NCI-H1417 (cell line): ENCODE measurements around the gene DIS3L2.

ENCODE experiments used
- DNase-seq, 3 experiments: peaks; one replicate each; lab custom pipeline; 2025; lab: John Stamatoyannopoulos, UW

The DIS3L2 gene

DNA sequence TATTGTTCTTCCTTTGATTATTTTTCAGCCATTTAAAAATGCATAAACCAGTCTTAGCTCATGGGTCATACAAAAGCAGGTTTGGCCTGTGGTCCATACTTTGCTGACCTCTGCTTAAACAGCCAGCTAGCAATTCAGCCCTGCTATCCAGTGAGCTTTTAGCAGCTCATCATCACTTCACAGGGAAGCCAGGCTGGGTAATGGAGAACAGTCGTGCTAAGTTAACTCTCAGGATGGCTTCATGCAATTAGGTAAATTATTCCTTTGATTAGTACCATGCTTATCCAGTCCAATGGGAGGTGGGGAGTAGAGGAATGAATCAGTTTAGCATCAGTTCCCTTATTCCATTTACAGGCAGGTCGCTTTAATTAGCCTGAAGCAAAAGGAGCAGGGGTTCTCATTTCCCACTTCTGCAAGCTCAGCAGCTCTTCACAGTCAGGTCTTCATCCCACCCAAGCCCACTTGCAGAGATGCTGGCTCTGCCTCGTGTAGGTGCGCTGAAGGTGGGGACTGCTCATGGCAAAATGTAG lies 307.2 kb downstream of the DIS3L2 start:
- no peak for DNase-seq

DNA sequence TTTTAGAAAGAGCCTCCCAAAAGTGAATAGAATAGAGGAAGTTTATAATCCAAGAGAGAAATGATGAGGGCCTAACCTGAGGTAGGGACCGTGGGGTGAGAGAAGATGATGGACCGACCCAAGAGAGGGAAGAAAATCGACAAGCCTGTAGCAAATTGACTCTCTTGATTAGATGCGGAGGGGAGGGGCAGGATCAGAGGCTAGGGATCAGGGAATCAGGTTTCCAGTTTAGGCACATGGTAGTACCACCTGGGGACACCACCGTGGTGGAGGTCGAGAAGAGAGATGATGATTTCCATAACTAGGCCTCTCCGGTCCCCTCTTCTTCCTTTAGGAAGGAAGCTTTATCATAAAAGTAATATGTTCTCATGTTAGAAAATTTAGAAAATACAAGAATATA lies 308.4 kb downstream of the DIS3L2 start:
- no peak for DNase-seq

DNA sequence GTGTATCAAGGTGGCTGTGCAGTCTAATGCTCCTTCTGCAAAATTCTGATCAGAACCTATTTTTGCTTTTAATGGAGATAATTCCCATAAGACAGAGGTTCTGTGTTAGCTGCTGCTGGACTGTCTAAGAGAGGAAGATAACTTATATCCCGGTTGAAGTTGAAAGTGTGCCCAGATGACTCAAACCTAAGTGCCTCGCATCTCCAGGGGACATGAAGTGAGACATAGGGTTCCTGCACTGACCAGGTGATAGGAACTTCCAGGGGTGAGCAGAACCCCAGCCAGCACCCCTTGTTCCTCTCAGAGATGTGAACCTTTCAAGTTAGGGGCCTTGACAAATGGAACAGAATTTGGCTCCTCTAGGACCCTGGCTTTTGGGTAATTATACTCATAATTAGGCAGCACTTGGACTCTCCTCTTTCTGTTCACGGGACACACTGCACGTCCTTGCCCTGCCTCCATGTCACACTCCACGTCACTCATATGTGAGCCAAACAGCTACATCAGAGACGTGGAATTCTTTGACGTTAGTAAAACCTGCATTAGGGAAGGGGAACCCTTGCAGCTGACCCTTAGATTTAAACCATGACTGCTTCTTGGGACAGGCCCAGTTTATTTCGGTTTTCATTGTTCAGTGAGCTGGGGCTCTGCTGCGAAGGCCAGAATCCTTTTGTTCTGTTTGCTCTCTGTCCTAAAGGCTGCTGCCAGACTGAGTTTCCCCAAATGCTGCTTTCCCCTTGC lies 312.6 kb downstream of the DIS3L2 start:
- DNase-seq: no peak

DNA sequence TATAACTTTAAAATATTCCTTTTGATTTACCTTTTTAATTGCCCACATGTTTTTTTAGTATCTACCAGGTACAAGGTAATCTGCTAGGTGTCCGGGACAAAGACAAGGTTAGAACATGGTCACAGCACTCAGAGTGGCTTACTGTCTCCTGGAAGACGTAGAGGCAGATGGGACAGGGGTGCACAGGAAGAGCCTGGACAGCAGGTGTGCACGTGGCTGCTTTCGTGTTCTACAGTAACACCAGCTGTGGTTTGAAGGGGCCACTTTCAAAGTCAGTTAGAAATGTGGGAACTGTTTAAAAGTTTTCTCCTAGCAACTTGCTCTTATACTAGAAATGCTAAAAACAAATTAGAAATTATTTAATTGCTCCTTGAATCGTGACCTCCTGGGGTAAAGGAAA lies 314.2 kb downstream of the DIS3L2 start:
- no peak for DNase-seq

DNA sequence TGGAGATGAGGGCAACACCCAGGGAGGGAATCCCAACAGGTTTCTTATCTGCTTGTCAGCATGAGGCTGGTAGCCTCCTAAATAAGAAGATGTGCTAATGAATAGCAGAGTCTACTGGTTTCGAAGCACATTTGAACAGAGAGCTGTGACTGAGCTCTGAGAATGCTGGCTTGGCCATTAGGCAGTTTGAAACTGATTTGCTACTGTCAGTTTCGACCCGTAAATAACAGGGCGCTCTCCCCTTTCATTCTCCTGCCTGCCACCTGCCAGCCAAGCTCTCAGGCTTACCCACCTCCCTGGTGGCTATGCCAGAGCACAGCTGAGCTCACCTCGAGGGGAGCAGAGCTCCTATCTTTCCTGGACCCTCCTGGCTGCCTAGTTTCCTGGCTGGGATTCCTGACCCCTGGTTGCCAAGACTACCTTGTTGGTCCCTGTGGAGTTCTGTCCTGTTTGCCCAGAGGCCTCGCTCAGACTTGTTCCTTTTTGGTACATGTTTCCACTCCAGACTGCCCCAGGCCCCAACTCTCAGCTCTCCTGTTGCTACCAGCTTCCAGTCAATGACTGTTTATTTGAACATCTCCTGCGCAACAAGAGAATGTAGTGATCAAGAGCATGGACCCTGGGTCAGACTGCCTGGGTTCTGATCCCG lies 314.7 kb downstream of the DIS3L2 start:
- DNase-seq: peak in 2 of 3 experiments; percentile 4 to 10

DNA sequence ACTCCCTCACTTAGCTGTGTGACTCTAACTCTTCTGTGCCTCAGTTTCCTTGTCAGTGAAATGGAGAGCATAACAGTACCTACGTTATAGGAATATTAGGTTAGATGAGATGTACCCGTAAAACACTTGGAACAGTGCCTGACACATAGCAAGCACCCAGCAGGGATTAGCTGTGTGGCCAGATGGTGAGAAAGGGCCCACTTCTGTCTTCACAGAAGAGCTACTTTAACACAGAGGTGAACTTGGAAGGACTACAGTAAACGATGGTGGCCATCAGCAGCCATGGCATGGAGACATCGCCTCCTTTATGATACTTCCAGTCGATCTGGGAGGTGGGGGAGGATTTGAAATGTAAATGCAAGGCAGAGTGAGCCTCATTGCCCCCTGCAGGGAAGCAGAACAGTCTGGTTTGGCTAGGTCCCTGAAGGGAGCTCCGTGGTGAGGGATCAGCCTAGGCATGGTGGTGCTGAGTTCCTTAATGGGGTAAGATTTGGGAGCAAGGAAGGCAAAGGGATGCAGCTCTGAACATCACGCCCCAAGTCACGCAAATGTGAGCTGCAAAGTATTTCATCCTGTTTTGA lies 315.3 kb downstream of the DIS3L2 start:
- DNase-seq: no peak

DNA sequence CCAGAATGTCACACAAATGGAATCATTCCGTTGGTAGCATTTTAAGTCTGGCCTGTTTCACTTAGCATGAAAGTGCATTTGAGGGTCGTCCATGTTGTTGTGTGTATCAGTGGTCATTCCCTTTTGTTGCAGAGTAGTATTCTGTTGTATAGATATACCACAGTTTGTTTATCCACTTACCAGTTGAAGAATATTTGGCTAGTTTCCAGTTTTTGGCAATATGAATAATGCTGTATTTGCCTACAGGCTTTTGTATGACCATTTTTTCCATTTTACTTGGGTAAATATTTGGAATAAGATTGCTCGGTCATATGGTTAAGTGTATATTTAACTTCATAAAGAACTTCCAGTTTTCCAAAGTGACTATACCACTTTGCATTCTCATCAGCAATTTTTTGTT lies 317.0 kb downstream of the DIS3L2 start:
- no peak for DNase-seq

DNA sequence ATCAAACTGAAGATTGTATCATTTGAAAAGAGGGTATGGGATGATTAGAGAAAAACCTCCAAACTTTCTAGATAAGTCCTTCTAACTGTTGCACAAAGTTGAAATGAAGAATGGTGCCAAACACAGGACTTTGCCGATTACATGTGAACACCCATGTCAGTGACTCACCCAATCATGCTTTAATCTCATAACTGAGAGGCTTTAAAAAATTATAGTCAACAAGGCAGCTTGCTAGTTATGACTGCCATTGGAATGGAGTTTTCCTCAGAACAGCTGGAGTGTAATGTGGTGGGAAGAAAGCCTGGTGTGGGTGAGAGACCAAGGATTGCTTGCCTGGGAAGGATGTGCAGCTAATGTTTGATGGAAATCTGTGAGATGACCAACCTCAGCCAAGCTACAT lies 318.8 kb downstream of the DIS3L2 start:
- no peak for DNase-seq

DNA sequence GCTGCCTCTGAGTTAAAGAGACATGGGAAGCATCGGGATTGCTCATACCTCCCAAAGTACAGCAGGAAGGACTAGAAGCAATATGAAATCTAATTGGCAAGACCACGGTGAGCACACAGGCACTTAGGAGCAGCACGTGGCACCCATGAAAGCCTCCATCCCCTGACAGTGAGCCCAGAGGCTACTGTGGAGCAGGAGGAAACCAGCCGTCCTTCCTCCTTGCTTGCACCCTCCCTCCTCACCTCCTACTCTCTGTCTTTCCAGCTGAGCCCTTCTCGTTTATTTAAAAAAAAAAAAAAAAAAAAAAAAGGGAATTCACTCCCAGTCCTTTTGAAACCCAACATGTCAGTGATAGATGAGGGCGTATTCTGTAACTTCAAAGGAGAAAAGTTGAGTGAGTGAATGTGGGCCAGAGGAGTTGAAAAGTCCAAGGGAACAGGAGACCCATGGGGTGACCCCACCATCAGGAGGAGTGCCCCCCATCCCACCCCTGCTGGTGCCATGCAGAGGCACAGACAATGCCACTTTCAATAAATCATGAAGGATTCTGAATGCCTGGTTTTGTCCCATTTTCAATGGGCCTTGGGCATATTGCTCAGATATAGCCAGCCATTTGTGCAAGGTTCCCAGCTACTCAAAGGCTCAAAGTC lies 320.5 kb downstream of the DIS3L2 start:
- no peak for DNase-seq

DNA sequence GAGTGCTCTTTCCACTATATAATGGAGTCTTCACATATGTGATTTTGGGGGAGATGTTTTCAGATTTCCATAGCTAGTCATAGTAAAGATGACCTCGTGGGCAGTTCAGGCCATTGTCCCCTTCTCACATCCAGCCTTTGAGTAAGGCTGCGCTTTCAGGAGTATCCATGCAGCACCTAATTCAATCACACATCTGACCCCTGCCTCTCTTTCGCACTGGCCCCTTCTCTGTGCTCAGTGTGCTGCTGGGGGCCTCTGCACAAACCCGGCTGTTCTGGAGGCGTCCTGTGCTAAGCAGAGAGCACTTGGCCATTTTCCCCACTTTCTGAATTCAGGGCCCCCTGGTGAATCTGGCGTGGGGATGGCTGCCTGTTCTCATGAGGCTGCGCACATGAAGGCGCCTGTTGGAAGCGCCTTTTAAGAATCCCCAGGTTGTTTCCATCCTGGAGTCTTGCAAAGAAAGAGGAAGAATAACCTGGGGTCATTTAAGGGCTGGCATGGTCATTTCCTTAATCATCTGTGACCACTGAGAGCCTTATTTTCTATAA lies 321.1 kb downstream of the DIS3L2 start:
- no peak for DNase-seq

DNA sequence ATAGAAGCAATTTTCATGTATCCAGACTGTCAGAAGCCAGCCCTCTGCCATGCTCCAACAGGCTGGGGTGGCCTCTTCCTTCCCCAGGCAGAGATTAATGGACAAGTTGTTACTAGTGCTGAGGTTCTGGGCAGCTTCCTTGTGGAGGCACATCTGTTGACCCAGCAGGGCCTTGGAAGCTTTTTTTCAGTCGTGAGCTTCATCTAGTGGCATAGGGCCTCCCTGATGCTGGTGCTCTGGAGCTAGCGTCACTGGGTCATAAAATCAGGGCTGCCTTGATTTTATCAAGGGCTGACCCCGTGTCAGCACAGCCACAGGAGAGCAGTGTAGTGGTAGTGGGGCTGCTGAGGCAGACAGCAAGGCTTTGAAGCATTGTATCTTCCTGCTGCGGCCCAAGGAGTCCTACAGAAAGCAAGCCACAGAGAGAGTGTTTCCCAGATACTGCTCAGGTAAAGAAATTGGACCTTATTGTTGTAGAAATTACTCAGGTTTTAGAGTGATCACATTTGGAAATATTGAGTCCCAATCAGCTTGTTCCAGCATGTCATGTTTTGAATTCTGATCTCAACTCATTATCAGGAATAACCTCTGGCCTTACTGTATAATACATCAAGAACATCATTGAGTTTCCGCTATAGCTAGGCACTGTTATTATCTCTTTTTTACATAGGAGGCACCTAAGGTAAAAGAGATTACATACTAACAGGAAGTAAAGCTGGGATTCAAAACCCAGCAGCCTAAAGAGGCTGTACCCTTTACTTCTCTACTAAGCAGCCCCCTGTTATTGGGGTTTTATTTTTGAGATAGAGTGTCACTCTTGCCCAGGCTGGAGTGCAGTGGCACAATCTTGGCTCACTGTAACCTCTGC lies 324.7 kb downstream of the DIS3L2 start:
- DNase-seq: no peak

DNA sequence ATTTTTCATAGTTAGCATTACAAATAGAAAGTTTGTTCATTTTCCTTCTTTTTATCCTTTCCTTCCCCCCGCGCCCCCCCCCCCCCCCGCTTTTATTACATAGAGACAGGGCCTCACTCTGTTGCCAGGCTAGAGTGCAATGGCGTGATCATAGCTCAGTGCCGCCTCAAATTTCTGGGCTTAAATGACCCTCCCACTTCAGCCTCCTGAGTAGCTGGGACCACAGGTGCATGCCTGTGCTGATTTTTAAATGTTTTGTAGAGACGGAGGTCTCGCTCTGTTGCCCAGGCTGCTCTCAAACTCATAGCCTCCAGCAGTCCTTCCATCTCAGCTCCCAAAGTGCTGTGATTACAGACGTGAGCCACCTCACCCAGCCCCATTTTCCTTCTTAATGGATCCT lies 325.8 kb downstream of the DIS3L2 start:
- DNase-seq: no peak

DNA sequence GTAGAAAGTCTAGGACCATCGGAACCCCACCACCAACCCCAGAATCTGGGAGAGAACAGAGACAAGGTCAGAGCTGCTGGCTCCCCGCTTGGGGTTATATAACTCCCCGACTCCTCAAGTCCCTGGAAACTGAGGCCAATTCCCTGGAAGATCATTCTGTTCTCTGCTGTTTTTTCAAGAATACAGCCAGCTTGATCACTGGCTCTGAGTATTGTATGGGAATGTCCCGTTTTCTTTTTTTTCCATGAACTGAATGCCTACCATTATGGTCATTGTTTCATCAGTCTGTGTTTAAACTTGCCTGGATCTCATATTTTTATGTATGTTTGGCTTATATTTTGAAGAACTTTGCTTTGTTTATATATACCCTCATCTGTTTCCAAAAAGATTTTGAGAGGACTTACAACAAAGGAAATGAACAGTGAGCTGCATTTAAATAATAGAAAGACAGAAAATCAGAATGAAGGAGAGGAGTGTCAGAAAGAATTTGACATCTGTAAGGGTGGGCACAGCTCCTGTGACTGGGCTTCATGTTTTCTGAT lies 327.0 kb downstream of the DIS3L2 start:
- no peak for DNase-seq

DNA sequence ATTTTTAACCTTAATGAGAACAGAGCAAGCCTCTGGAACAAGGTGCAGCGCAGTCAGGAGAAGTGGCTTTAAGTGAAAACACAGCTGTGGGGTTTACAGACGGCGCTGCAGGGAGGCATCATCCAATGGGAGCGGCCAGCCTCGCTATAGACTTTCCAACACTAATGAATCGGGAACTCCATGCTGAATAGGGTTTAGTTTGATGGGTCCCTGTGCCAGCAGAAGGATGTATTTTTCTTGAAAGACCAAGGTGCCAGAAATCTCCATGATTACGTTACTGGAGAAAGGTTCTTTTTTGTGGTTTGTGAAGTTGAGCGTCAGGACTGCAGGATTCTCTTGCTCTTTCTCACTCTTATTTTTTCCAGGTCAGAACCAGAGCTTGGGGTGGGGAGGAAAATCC lies 329.2 kb downstream of the DIS3L2 start:
- no peak for DNase-seq

DNA sequence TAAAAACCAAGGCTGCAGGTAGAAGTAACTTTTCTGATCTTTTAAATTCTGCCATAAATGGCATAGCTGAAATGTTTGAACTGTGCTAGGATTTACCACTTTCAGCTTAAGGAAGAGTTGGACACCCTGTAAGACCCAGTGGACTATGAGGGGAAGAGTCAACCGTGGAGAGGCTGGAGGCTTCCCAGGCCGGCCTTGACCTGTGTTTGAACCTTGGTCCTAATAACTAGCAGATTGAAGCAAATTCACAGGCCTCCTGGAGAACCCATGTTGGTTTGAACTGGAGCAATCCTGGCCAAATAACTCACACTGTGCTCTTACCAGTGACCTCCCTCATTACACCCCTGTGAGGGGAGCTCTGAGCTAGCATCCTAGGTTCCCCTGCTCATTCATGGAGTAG lies 329.8 kb downstream of the DIS3L2 start:
- no peak for DNase-seq

DNA sequence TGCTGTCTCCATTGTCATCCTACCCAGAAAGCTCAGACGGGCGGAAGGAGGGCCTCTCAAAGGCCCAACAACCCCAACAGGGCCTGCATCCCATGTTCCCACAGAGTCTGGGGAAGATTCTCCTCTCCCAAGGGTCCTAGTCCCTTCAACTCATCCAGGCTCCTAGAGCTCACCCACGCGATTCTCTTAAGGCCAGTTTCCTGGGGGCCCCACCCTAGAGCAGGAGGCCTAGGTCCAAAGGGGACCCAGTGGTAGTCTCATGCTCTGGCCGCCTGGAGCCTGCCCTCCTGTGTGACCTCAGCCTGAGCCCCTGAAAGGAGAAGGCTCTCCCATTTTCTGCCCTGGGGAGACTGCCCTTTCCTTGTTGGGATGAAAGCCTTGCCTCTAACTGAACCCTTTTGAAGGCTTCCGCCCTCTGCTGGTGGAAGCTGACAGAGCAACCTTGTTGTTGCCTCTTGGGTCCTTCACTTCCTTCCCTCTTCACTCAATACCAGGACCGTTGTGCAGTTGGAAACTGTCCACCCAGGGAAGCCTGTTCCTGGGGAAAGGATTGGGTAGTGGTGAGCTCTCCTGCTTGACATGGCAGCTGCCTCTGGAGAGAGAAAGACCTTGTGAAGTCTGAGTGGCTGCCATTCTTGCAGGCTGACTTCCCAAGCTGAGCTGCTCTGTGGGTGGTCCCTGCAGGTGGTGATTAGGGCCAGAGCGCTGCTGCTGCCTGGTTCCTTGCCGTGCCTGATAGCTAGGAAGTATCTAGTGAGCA lies 331.1 kb downstream of the DIS3L2 start:
- peak in 2 of 3 experiments; percentile 19 to 53 for DNase-seq

DNA sequence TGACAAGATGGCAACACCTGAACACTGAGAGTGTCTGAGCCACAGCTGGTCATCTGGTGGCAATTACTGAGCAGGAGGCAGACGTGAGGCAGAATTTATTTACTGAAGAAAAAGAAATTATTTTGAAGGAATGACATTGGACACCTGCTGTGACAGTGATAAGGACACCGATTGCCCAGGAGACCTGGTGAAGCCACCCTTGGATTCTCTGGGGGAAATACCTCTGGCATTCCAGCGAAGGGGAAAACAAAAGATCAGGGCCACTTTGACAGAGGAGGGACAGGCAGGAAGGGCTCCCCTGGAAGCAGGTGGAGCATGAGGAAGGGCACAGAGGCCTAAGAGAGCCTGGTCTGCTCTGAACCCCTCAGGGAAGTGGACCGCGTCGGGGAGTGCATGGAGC lies 331.7 kb downstream of the DIS3L2 start:
- no peak for DNase-seq

DNA sequence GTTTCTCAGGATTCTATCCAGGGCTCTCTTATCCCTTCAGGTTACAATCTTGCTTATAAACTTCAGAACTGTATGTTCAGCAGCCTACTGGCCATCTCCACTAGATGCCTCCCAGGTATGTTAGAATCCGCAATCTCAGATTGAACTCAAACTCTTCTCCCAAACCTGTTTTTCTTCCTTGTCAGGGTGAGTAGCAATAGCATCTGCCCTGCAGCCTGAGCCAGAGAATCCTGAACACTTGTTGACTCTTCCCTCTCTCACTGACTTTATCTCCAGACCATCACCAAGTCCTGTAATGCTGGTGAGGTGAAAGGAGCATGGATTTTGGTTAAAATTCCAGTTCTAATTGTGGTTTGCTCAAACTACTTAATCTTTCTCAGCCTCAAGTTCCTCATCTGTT lies 334.5 kb downstream of the DIS3L2 start:
- DNase-seq: no peak

DNA sequence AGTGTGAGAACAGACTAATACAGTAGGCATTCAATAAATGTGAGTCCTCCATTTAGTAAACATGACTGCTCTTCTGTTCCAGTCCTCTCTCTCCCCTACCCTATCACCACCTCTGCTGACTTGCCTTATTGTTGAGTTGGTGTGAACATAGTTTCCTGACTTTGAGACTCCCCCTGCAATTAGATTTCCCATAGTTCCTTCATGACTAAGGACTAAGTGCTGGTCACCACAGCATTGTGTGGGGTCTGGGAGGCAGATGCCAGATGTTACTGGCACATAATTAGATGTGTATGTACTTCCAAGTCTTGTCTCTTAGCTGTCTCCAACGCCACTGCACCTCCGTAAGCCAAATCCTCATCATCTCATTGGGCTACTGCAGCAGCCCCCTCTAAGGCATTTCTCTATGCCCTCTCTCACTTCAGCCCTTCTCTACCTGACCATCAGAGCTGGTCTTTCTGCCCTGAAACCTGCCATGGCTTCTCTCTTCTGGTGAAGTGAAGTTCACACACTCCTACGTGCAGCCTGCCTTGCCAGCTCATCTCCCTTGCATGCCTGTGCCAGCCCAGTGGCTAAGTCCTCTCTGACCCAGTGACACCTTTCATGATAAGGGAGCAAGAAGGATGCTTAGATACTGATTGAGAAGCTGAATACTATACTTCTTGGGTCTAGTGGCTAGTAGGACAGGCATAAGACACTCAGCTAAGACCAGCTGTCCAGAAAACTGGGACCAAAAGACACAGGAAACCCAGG lies 335.4 kb downstream of the DIS3L2 start:
- DNase-seq: no peak

DNA sequence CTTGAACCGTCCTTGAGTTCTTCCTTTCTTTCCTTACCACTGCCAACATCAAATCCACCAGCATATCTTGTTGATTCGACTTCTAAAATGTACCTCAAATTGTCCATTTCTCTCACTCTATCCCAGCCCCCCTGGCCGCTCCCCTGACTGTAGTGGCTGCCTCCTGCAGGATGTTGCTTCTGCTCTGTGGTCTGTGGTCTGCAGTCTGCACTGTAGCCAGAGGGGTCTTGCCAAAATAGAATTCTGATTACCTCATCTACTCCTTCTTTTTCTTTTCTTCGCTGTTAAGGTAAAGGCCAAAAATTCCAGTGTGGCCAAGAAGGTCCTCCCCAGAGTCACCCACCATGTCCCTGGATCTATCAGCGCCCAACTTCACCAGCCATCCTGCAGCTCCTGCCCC lies 337.6 kb downstream of the DIS3L2 start:
- no peak for DNase-seq
